OCI-LY1 (cell line): Measurements from ENCODE around the gene FGA.

Experiments
- CTCF ChIP-seq: fragments of 200-600 bp; sonication (generic), shearing (Covaris generic); IDR thresholded peaks from 2 replicates; pipeline ENCODE4 v1.5.1; 2017; ENCODE audit warnings: mild to moderate bottlenecking, antibody characterized with exemption, low read length, moderate library complexity, mixed read lengths
- EZH2 ChIP-seq: fragments of 200-600 bp; sonication (generic), shearing (Covaris generic); IDR thresholded peaks from 2 replicates; pipeline ENCODE4 v1.8.0; 2017; ENCODE audit warnings: borderline replicate concordance, mixed run types, mild to moderate bottlenecking, antibody characterized with exemption, low read length, moderate library complexity, mixed read lengths

GRCh38 chr4:154620111-154620510 is 29.6 kb upstream of the FGA start:
- no peak for TF ChIP-seq CTCF
- TF ChIP-seq EZH2, result no peak
